Sigmoid colon (tissue), 4 donors: ENCODE results near the gene BOLA1.

Experiments used
- CTCF ChIP-seq, 4 experiments: fragments of 450-650 bp in 3 of 4; fragments of 200-600 bp in 1 of 4; IDR thresholded peaks; one replicate each; pipeline ENCODE4 v1.5.1; 2016 to 2019; ENCODE audit warnings: antibody characterized with exemption in 4 of 4, mild to moderate bottlenecking in 3 of 4, moderate library complexity in 2 of 4
- POLR2AphosphoS5 ChIP-seq, 4 donors: sonication (generic); formaldehyde crosslinking; IDR thresholded peaks; one replicate each; pipeline ENCODE4 v1.6.1; 2017; ENCODE audit warnings: antibody characterized with exemption in 4 of 4

GRCh38 chr1:149877211-149877946, 22.0 kb upstream of the BOLA1 start:
- TF ChIP-seq CTCF (IDR thresholded peaks at IDR 0.05): no peak
- TF ChIP-seq POLR2AphosphoS5 (IDR thresholded peaks at IDR 0.05): no peak
